ENCODE data around the gene CD160. TPM values are rescaled to one million over a fixed set of nuclear protein-coding genes. Genes with fewer than 3 reads are reported as not detected.

Gene CD160
- total RNA-seq, 1 experiment from 2014 or later = not detected

DNA sequence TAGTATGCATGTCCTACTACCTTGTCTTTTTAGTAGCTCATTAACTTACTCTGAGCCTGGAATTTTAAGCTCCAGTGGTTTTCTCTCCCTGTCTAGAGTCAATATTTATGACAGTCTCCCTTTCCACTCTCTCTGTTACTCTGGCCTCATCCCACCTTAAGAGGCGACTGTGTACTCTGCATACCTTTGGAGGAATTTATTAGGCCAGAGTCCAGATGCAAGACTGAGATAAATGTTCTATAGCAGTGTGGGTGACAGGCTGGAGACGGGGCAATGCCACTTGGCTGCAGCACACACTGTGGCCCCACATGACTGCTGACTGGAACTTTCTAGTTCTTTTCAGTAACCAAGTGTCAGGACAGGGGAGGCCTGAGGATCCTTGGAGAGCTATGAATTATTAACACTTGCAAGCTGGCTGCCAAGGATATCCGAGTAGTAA is 8.1 kb upstream of the CD160 start:
- no peak overlapping the region for H2AFZ ChIP-seq (ENCODE audit: low read length)
- no peaks in the 10 kb centered on the region for H3K27me3 ChIP-seq (ENCODE audit: insufficient read depth, low read length)
- no peak overlapping the region for H2BK12ac ChIP-seq (ENCODE audit: insufficient read length, low read depth, low read length)
- no peaks in the 10 kb centered on the region for H4K20me1 ChIP-seq (ENCODE audit: control insufficient read depth, insufficient read depth, insufficient read length)
- H3K18ac ChIP-seq (ENCODE audit: insufficient read length, low read depth, low read length) = no peak overlapping the region
- H2AK5ac ChIP-seq (ENCODE audit: insufficient read length, low read length) = no peak overlapping the region
- Mint-ChIP-seq H3K27ac (no peak overlapping the region), H3K9me3 (no peaks in the 10 kb centered on the region), H3K4me3 (no peak overlapping the region), H3K27me3 (ENCODE audit: low read depth) (no peaks in the 10 kb centered on the region), H3K36me3 (ENCODE audit: insufficient read depth in 1 of 3, low read depth in 3 of 3) (no peaks in the 10 kb centered on the region), H3K4me1 (peaks cover 15 to 22% of the 10 kb centered on the region in 2 experiments; a peak in 3 of 4 replicates)
- WGBS (ENCODE audit: extremely low coverage, insufficient read length, low lambda C conversion rate) = no CpG with 5 or more reads among the region's 3 CpGs
- H2BK20ac ChIP-seq (ENCODE audit: low read depth, low read length, poor library complexity, severe bottlenecking) = no peak overlapping the region
- no peaks in the 10 kb centered on the region for H3K9me3 ChIP-seq (ENCODE audit: control insufficient read depth, low read depth, low read length)
- H3K4me1 ChIP-seq (ENCODE audit: insufficient read depth, low read length) = peaks cover 2% of the 10 kb centered on the region; the same call in 1 of the 2 replicates
- H3K56ac ChIP-seq (ENCODE audit: insufficient read length, low read depth, low read length) = no peak overlapping the region
- H3K14ac ChIP-seq (ENCODE audit: insufficient read depth, low read length) = no peak overlapping the region
- H2BK15ac ChIP-seq (ENCODE audit: low read depth, low read length) = no peak overlapping the region
- no peak overlapping the region for H3K9ac ChIP-seq (ENCODE audit: extremely low read depth, insufficient read length, low read length)
- no peaks in the 10 kb centered on the region for H3K23me2 ChIP-seq (ENCODE audit: insufficient read length, low read depth, low read length, poor library complexity, severe bottlenecking)
- H2BK5ac ChIP-seq (ENCODE audit: insufficient read length, low read length) = no peak overlapping the region
- H3K27ac ChIP-seq (ENCODE audit: insufficient read length, low read depth, low read length) = no peak overlapping the region
- no peak overlapping the region for H3K4me2 ChIP-seq (ENCODE audit: insufficient read depth, insufficient read length, low read length)
- no peak overlapping the region for H3K4ac ChIP-seq (ENCODE audit: low read depth, low read length)
- TF ChIP-seq, protein P1, sequence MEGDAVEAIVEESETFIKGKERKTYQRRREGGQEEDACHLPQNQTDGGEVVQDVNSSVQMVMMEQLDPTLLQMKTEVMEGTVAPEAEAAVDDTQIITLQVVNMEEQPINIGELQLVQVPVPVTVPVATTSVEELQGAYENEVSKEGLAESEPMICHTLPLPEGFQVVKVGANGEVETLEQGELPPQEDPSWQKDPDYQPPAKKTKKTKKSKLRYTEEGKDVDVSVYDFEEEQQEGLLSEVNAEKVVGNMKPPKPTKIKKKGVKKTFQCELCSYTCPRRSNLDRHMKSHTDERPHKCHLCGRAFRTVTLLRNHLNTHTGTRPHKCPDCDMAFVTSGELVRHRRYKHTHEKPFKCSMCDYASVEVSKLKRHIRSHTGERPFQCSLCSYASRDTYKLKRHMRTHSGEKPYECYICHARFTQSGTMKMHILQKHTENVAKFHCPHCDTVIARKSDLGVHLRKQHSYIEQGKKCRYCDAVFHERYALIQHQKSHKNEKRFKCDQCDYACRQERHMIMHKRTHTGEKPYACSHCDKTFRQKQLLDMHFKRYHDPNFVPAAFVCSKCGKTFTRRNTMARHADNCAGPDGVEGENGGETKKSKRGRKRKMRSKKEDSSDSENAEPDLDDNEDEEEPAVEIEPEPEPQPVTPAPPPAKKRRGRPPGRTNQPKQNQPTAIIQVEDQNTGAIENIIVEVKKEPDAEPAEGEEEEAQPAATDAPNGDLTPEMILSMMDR (conservative IDR thresholded peaks at IDR 0.05) = no peak
- H3K79me2 ChIP-seq (ENCODE audit: insufficient read depth, low read length) = no peaks in the 10 kb centered on the region
- H3K79me1 ChIP-seq (ENCODE audit: insufficient read depth, low read depth, low read length, poor library complexity, severe bottlenecking) = no peaks in the 10 kb centered on the region
- no peak for DNase-seq
- no peak overlapping the region for H4K5ac ChIP-seq (ENCODE audit: insufficient read length, low read depth, low read length)
- H2BK120ac ChIP-seq (ENCODE audit: low read depth, low read length, poor library complexity, severe bottlenecking) = no peak overlapping the region
- H3K23ac ChIP-seq (ENCODE audit: insufficient read length, low read depth, low read length) = no peak overlapping the region
- no peak overlapping the region for H4K8ac ChIP-seq (replicated peaks; ENCODE audit: insufficient read length, low read depth, low read length)
- no peak overlapping the region for H3T11ph ChIP-seq (ENCODE audit: low read length)
- H4K91ac ChIP-seq (ENCODE audit: insufficient read length, low read depth, low read length) = no peak overlapping the region
